ENCODE data around the gene CSMD2.
A peak's percentile ranks its signal among the peaks of the same experiment; 100 is the strongest.
"Not testable (repeated sequence)": the region's sequence is repeated elsewhere in the genome, so short reads cannot be mapped to it uniquely, and the experiment has no call there.

CSMD2 gene

DNA sequence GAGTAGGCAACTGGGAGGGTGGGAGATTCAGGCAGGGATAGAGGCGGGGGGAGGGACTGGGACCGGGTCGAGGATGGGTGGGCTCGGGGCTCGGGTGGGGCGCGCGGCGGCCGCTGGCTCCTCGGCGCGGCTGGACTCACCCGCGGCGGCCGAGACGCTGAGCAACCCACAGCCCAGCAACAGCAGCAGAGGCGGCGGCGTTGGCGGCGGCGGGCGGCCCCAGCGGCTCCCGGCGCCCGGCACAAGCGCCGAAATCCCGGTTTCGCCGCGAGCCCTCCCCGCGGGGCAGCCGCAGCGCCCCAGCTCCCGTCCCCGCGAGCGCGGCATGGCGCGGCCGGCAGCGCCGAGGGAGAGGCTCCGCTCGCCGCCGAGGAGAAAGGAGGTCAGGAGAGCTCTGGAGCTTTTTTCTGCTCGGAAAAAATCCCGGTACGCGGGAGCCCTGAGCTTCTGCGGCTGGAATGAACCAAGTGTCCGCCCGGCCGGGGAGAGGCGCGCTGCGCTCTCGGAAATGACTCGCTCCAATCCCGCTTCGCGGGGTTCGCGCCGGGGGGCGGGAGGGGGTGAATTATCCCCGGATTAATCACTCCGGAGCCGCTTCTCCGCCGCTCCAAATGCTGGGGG, at the start of gene CSMD2:
CSMD2 (minus strand) TSS at position 460 of the 621 bp plus-strand sequence; CDS start at position 327, 133 bp downstream.
- DNase-seq, result peak; percentile 14 to 88 (median 66)

DNA sequence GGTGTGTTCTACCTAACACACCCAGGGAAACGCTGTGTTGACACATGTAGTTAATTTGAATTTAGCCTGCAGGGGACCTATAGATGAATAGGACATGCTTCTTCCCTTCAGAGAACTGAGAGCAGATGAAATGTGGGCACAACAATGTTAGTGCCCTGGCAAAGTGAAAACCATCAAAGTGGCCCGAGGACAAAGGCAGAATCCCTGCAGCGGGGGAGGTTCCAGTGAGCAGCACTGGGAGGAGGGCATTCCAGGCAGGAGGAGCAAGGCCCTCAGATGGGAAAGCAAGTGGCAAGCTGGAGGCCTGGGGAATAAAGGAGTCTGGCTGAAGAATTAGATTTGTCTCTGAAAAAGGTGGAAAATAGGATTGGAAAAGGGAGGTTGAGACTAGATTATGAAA, 48.9 kb upstream of the CSMD2 start:
- no peak for DNase-seq

DNA sequence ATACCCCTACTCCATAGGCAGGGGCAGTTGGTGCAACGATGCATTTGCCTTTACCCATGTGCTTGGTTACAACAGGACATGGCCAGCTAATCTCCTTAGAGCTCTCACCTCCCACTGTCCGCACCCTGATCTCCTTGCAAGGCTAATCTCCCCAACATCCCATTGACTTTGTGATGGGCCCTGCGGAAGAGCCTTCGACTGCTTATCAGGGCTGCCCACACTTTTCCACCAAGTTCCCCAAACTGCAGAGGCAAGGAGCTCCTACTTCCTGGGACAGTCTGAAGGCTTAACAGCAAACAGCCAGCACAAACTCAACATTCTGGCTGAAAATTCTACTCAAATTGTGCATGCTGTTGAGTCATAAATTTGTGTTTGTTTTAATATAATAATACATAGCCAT, 47.6 kb upstream of the CSMD2 start:
- no peak for DNase-seq

DNA sequence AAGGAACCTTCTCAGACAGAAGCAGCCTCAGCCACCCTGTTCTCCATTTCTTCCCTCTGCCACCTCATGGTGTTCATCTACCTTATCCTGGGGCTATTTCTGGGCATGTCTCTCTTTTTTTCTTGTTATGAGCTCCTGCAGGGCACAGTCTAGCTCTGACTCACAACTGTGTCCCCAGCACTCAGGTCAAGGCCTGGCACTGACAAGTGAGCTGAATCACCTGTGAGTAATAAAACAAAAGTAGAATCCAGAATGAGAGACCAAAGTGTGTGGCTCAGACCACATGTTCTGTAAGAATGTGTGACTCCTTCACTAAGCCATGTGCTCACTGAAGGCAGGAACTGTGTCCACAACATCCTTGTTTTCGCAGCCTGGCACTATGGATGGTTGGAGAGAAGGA, 34.9 kb upstream of the CSMD2 start:
- DNase-seq, result no peak

DNA sequence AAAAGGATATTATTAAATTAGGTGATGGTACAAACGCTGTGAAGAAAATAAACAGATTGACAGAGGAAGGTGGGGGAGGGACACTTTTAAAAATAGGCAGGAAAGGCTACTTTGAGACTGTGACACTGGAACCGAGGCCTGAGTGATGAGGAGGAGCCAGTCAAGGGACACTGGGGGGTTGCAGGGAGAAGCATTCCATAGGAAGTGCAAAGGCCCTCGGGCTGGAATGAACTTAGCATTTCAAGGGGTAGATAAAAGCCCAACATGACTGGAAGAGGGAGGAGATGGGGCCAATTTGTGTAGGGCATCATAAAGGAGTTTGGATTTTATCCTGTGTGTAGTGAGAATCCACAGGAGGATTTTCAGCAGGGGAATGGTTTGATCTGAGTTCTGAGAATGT, 27.6 kb upstream of the CSMD2 start:
- DNase-seq, result no peak

DNA sequence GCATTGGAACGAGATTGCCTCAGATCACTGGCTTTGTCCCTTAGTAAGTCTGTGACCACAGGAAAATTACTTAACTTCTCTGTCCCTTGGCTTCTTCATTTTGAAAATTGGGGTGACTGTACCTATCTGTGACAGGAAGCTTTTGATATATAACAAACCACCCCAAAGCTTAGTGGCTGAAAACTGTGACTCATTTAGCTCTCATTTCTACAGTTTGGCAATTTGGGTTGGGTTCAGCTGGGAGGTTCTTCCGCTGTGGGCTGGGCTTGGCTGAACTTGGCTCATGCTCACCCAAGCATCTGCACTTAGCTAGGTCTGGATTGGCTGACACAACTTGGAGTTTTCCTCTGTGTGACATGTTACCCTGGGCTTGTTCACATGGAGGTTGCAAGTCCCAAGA, 25.7 kb upstream of the CSMD2 start:
- no peak for DNase-seq

DNA sequence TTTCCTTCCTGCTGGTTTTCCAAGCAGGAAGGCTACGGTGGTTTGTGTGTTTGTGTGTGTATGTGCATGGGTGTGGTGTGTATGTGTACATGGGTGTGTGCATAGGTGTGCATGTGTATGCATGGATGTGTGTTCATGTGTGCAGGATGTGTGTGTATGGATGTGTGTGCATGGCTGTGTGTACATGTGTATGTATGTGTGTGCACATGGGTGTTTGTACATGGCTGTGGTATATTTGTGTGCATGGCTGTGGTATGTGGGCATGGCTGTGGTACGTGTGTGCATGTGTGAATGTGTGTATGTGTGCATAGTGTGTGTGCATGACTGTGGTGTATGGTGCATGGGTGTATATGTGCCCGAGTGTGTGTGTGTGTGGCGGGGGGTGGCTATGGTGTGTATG, 24.0 kb upstream of the CSMD2 start:
- DNase-seq, result no peak

DNA sequence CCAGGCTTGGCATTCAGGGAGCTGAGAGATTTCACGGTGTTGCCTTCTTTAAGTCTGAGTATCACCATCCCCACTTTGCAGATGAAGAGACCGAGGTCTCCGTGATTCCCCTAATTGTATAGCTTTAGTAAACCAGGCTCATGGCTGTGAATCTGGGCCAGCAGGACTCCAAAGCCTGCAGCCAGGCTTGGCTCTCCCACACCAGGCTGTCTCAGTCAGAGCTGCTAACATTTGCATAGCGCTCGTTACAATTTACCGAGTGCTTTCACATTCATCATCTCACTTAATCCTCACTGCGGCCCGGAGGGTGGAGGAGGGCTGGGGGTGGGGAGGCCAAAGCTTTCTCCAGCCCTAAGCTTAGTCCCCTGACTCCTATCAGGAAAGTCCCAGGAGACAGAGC, 23.4 kb upstream of the CSMD2 start:
- DNase-seq, result no peak

DNA sequence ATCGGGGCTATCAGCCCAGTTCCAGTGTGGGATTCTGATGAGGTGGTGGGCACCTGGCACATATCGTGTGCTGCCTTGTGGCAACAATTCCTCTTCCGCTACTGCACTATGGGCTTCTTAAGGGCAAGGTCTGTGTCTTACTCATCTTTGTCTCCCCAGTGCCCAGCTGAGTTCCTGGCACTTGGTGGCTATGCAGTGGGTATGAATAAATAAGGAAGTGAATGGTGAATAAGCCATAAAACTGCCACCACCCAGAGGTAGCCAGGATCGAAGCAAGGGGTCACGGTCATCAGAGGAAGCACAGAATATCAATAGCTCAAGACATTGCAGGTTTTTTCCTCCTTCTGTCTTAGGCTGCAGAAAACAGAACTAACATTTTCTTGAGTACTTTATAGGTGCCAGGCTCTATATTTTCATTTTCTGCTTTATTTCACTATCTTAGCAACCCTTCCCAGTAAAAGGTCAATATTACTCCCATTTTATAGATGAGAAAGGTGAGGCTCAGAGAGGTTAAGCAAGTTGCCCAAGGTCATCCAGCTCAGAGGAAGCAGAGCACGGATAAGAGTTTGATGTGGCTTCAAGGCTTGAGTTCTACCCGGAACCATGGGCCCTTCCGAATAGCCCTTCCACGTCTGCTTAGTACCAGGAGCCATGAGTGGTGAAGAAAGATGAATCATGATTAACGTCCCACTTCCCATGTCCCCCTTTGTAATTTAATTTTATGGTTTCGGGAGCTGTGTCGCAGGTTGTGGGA, 21.9 kb upstream of the CSMD2 start:
- DNase-seq, result no peak

DNA sequence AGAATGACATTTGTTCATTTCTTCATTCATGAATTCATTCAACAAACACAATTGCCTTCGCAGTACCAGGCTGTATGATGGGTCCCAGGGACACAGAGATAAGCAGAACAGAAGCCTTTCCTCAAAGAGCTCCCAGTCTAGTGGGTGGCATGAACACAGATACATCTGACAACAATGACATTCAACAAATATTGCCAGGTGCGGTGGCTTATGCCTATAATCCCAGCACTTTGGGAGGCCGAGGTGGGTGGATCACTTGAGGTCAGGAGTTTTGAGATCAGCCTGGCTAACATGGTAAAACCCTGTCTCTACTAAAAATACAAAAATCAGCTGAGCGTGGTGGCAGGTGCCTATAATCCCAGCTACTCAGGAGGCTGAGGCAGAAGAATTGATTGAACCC, 18.4 kb upstream of the CSMD2 start:
- DNase-seq, result not testable (repeated sequence)

DNA sequence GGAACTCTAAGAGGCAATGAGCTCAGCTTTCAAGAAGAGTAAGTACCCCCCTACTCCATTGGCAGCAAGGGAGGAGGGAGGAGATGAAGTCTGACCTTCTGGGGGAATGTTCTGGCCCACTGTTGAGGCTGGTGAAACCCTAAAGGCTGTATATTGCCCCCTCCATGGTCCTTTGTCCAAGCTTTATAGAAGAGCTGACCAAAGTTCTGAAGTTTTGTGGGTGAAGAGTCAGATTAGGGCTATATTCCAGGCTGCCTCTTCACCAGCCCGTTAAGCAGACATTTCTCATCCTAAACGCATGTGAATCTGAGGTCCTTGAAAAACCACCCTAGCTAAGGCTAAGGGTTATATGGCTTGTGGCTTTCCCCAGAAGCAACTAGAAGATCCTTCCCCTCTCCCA, 13.0 kb upstream of the CSMD2 start:
- no peak for DNase-seq

DNA sequence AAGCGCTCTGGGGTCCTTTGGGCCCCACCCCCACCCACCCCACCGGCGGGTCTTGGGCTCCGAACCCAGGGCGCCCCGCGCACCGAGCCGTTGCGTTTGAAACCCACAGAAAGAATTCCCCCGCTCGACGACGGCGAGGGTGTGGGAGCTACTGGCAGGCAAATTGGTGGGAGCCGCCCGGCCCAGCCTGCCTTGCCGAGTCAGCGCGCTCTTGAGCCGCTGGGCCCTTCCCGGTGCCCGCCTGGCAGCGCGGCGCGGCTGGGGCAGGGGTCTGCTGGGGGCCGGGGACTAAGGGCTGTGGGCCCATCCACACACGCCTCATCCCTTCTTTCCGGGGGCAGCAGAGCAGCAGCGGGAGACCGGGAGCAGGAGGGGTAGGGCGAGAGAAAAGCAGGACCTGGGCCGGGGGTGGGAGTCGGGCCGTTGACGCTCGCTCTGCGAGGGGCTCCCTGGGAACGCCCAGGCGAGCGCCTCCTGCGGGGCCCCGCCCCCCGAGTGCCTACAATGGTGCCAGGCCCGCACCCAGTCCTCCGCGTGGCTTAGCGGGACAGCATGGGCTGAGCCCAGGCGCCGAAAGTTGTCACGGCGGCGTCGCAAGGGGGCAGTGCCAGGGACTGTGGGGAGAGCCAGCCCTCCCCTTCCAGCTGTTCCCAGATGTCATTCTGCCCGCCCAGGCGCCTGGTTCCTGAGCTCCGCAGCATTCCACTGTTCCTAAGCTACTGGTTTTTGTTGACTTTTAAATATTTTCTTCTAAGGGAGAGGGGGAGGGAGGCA, 12.0 kb upstream of the CSMD2 start, which contains the start of gene C1orf94:
C1orf94 (plus strand) TSS at position 78 of the 774 bp plus-strand sequence. CDS start 883 bp downstream, outside the sequence.
- DNase-seq, result peak in 15 of 51 donors; percentile 2 to 48 (median 12)

DNA sequence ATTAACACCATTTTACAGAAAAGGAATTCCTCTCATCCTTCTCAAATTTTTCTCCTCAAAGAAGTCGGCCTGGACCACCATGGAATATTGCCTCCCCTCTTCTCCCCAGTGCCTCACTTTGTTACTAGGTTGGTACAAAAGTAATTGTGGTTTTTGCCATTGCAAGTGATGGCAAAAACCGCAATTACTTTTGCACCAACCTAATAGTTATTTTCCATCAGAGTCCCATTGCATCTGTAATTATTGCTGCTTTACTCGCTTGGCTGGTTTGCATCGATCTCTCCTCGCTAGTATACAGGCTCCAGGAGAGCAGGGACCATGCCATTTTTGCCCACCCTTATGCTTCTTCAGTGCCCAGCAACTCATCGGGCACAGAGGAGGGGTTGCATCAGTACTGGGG, 10.7 kb upstream of the CSMD2 start:
- no peak for DNase-seq

DNA sequence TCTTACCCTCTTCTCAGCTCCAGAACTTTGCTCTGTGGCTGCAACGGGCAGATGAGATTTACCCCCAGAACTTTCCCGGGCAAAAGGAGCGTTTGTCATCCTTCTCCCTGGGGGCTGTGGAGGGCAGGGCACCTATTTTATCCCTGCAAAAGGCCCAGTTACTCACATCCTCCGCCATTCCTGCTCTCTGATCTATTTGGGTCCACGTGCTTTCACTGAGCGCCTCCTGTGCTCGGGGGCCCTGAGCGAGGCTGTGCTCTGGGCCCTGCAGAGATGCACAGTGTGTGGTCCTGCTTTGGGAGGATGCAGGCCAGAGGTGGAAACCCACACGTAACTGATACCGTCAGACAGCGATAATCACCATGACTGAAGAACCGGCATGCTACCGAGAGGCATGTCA, 2.4 kb upstream of the CSMD2 start:
- DNase-seq, result peak in 5 of 51 donors; percentile 28 to 60 (median 36)

DNA sequence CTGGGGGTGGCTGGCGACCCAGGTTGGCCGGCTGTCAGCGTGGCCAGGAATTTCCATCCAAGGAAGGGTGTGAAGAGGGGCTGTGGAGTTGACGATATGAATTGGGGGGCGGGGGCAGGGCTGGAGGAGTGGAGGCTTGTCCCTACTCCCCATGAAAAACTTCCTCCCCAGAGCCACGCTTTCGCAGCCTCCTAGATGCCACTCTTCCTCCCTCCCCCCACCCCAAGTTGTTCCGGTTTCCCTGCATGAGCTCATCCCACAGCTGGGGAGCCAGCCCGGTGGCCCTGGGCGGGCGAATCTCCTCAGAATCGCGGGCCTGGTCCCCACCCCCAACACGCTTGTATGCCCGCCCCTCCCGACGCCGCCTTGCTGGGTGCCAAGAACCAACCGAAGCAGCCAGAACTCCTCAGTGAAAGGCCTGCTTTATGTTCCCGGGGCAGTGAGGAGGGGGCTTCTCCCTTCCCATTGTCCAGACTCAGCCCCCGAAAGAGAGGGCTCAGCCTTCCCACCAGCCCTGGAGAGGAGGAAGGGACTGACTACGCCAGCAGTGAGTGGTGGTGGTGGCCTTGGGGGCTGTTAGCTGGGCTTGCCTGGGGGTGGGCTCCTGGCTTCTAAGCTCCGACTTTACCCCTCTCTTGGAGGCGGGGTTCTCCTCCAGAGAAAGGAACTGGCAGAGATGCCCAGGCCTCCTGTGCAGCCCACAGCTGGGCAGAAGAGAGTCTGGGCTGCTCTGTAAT, 1.8 kb upstream of the CSMD2 start:
- DNase-seq, result peak; percentile 16 to 93 (median 78)

DNA sequence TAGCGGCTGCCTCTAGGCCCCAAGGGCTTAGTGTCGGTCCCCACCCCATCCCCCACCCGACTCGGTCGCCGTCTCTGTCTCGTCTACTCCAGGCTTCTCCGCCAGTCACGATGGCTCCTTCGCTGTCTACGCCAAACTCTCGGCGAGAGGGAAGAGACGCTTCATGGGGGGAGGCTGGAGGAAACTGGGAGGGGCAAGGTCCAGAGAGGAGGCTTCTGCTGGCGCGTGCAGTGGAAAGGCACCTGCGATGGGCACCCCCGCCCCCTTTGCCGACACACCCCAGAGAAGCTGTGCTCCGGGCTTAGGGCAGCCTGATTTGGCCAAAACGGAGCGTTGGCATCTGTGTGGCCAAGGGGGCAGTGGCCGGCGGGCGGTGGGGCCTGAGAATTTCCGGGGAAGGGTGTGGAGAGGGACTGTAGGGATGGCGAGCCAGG, 1.2 kb upstream of the CSMD2 start:
- DNase-seq, result peak in 38 of 51 donors; percentile 15 to 81 (median 50)

DNA sequence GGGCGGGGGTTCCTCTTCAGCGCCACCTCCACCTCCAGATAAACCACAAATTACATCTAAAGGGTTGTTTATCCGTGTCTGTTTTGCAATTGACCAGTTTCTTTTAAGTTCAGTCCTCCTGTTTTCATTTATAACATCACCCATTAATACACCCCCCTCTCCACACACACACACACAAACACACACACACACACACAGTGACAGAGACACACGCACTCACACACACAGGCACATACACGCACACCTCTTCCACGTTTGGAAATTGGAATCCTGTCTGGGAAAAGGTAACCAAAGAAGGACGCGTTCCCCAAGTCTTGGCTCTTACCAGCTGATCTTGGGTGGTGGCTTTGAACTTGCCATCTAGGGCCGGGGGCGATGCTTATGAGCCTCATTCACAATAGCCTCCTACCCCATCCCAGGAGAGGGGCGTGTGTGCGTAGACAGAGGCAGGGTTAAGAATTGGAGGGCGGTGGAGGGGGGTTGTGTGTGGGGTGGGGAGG, 442 bp upstream of the CSMD2 start:
- DNase-seq, result peak in 9 of 51 donors; percentile 25 to 60 (median 31)

DNA sequence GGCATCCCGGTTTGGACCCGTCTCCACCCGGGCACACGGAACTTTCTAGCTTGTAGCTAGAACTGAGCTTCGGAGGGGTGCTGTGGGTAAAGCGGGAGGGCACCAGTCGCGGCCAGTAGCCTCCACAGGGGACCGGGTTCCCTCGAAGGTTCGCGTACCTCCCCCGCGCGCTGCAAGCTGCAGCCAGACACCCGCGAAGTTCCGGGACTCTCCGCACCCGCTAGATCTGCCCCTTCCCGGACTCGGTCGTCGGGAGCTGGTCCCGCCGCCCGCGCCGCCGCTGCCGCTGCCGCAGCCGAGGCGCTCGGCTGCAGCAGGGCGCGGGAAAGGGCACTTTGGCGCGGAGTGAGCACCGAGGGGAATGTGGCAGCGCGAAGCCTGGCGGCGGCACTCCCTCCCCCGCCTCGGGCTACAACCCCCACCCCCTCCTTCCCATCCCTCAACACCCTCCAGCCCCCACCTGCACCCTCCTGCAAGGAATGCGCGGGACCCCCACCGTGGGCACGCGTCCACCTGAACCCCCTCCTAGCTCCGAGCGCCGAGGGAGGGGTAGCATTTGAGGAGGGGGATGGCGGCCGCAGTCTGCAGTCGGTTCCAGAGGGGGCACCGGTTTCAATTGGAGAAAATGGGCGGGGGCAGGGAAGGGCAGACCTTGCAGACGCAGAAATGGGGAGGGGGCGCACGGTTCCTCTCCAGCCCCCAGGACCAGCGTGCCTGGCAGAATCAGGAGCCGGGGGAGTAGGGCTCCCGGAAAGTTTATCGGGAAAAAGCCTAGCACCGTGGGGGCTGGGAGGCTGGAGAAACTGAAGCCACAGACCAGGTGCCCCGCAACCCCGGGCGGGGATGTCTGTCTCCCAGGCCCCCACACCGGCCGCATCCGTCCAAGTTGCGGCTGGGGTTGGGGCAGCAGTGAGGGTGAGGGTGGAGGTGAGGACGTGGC, 968 bp downstream of the CSMD2 start:
- DNase-seq, result peak in 17 of 51 donors; percentile 12 to 59 (median 33)

DNA sequence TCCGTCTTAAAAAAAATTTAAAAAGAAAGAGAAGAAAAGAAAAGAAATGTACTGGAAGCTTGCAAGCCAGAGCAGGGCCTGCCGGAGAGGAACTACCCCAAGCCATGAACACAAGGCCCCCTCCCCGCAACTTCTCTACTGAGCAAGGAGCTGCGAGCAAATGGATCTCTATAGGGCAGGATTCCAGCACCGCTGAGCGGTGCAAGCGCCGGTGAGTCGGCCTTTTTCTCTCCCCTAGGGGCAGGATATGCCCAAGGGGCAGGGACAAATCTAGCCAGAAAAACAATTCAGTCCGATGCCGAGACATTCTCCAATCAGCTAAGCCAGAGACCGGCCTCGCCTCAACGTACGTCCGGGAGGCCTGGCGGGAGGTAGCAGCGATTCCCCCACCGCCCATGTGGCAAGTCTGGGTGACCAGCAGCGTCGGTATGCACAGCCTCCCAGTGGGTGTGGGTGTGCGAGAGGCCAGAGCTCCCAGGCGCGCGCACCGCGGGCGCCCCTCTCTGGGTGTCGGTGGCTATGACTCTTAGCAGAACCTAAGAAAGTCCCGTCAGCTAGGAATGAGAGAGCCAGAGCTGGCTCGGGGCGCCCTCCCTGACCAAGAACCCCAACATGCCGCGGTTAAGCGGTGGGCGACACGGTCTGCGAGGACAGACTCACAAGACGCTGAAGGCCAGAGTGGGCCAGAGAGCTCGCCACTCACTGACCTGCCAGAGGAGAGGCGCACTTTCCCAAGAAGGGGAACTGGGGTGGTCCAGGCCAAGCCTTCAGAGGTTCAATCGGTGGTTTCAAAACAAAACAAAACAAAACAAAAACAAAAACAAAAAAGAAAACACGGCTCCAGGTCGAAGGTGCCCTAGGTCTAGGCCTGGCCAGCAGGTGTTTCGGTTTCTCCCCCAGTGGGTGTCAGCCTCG, 1.9 kb downstream of the CSMD2 start:
- peak; percentile 24 to 89 (median 68) for DNase-seq

Data from hypothalamus (tissue), 51 donors.